ENCODE results near the gene TRIP13.
"Not testable (repeated sequence)": the region's sequence is repeated elsewhere in the genome, so short reads cannot be mapped to it uniquely, and the experiment has no call there.

The TRIP13 gene

GRCh38 chr5:931570-932145 lies 39.0 kb downstream of the TRIP13 start:
- DNase-seq (ENCODE audit: insufficient read length) (no peak), FAIRE-seq (no peak)
- no peak for TF ChIP-seq POLR2A (IDR thresholded peaks at IDR 0.05; ENCODE audit: low read depth, low read length)

GRCh38 chr5:932151-932627 lies 39.5 kb downstream of the TRIP13 start:
- TF ChIP-seq TAF1 (IDR thresholded peaks at IDR 0.05; ENCODE audit: borderline replicate concordance, low read depth, low read length) (no peak), POLR2A (IDR thresholded peaks at IDR 0.05; ENCODE audit: low read depth, low read length) (no peak), POLR2AphosphoS5 (IDR thresholded peaks at IDR 0.05; ENCODE audit: low read depth, low read length) (no peak)
- DNase-seq (ENCODE audit: insufficient read length) (no peak), FAIRE-seq (no peak)

- TF ChIP-seq POLR2AphosphoS5 (IDR thresholded peaks at IDR 0.05; ENCODE audit: low read depth, low read length) (no peak), POLR2A (IDR thresholded peaks at IDR 0.05; ENCODE audit: low read depth, low read length) (no peak), TAF1 (IDR thresholded peaks at IDR 0.05; ENCODE audit: borderline replicate concordance, low read depth, low read length) (no peak)
- DNase-seq (ENCODE audit: insufficient read length) (no peak), FAIRE-seq (no peak)
Measured at GRCh38 chr5:932628-933250, 40.1 kb downstream of the TRIP13 start.

- no peak for FAIRE-seq
- no peak for TF ChIP-seq POLR2A (IDR thresholded peaks at IDR 0.05; ENCODE audit: low read depth, low read length)
- TF ChIP-seq TAF1 (IDR thresholded peaks at IDR 0.05; ENCODE audit: borderline replicate concordance, low read depth, low read length) = no peak
- no peak for TF ChIP-seq POLR2AphosphoS5 (IDR thresholded peaks at IDR 0.05; ENCODE audit: low read depth, low read length)
Measured at GRCh38 chr5:933251-933861, 40.7 kb downstream of the TRIP13 start.

GRCh38 chr5:933951-934350 lies 41.3 kb downstream of the TRIP13 start:
- not testable (repeated sequence) for DNase-seq (ENCODE audit: insufficient read length); FAIRE-seq

More at GRCh38 chr5:933251-933861, 40.7 kb downstream of the TRIP13 start:
- DNase-seq (ENCODE audit: insufficient read length) = no peak

- not testable (repeated sequence) for DNase-seq (ENCODE audit: insufficient read length); FAIRE-seq
Measured at GRCh38 chr5:934381-934967, 41.8 kb downstream of the TRIP13 start.

- no peak for TF ChIP-seq TAF1 (IDR thresholded peaks at IDR 0.05; ENCODE audit: borderline replicate concordance, low read depth, low read length)
- TF ChIP-seq POLR2AphosphoS5 (IDR thresholded peaks at IDR 0.05; ENCODE audit: low read depth, low read length) = no peak
- no peak for TF ChIP-seq POLR2A (IDR thresholded peaks at IDR 0.05; ENCODE audit: low read depth, low read length)
- DNase-seq (ENCODE audit: insufficient read length) = no peak
- FAIRE-seq = no peak
Measured at GRCh38 chr5:935510-936084, 42.9 kb downstream of the TRIP13 start.

GRCh38 chr5:936149-937144 lies 43.8 kb downstream of the TRIP13 start:
- no peak for FAIRE-seq
- TF ChIP-seq TAF1 (IDR thresholded peaks at IDR 0.05; ENCODE audit: borderline replicate concordance, low read depth, low read length) = no peak
- no peak for TF ChIP-seq POLR2A (IDR thresholded peaks at IDR 0.05; ENCODE audit: low read depth, low read length)
- TF ChIP-seq POLR2AphosphoS5 (IDR thresholded peaks at IDR 0.05; ENCODE audit: low read depth, low read length) = no peak
- DNase-seq (ENCODE audit: insufficient read length) = no peak

GRCh38 chr5:937151-937924 lies 44.7 kb downstream of the TRIP13 start:
- TF ChIP-seq TAF1 (IDR thresholded peaks at IDR 0.05; ENCODE audit: borderline replicate concordance, low read depth, low read length) = no peak
- no peak for TF ChIP-seq POLR2A (IDR thresholded peaks at IDR 0.05; ENCODE audit: low read depth, low read length)
- no peak for TF ChIP-seq POLR2AphosphoS5 (IDR thresholded peaks at IDR 0.05; ENCODE audit: low read depth, low read length)
- FAIRE-seq (no peak), DNase-seq (ENCODE audit: insufficient read length) (no peak)

GRCh38 chr5:939368-939767 lies 46.7 kb downstream of the TRIP13 start:
- FAIRE-seq = no peak
- TF ChIP-seq TAF1 (IDR thresholded peaks at IDR 0.05; ENCODE audit: borderline replicate concordance, low read depth, low read length) (no peak), POLR2AphosphoS5 (IDR thresholded peaks at IDR 0.05; ENCODE audit: low read depth, low read length) (no peak), POLR2A (IDR thresholded peaks at IDR 0.05; ENCODE audit: low read depth, low read length) (no peak)
- DNase-seq (ENCODE audit: insufficient read length) = no peak

GRCh38 chr5:940741-941140 lies 48.1 kb downstream of the TRIP13 start:
- not testable (repeated sequence) for FAIRE-seq; DNase-seq (ENCODE audit: insufficient read length)
